CD14-positive monocyte (primary cell): ENCODE measurements around the gene FAM110D. TPM values are rescaled to one million over a fixed set of nuclear protein-coding genes. Genes with fewer than 3 reads are reported as not detected.

ENCODE experiments used
- DNase-seq, 3 donors: peaks; one replicate each; pipeline ENCODE4 v3.0.0-alpha.2; 2011 to 2022
- H2AFZ ChIP-seq: 2 replicates; pipeline ENCODE4 v1.6.0; 2012; ENCODE audit warnings: mild to moderate bottlenecking, low read depth, low read length, inconsistent platforms; ENCODE audit not compliant: insufficient read depth, poor library complexity, severe bottlenecking
- H3K27ac ChIP-seq, 2 donors: 1 replicate in 1 of 2; 2 replicates in 1 of 2; pipeline ENCODE4 v1.5.1; 2012 to 2013; ENCODE audit warnings: low read length in 2 of 2, control low read depth in 1 of 2, inconsistent platforms in 1 of 2, low read depth in 1 of 2, mild to moderate bottlenecking in 1 of 2
- H3K27me3 ChIP-seq, 2 donors: one replicate each; pipeline versions ENCODE4 v1.6.0 to v1.6.1; 2011 to 2013; ENCODE audit warnings: low read length in 2 of 2; ENCODE audit not compliant: control insufficient read depth in 2 of 2, insufficient read depth in 2 of 2
- H3K36me3 ChIP-seq, 2 donors: replicated peaks in 1 of 2; 1 replicate in 1 of 2; 2 replicates in 1 of 2; pipeline versions ENCODE4 v1.5.1 to v1.6.1; 2012 to 2013; ENCODE audit warnings: low read length in 2 of 2, control low read depth in 1 of 2, inconsistent platforms in 1 of 2, mild to moderate bottlenecking in 1 of 2; ENCODE audit not compliant: insufficient read depth in 2 of 2, control insufficient read depth in 1 of 2
- H3K4me1 ChIP-seq, 2 donors: 1 replicate in 1 of 2; 2 replicates in 1 of 2; pipeline versions ENCODE4 v1.5.1 to v1.6.1; 2012 to 2013; ENCODE audit warnings: low read length in 2 of 2, control low read depth in 1 of 2, inconsistent platforms in 1 of 2, mild to moderate bottlenecking in 1 of 2, moderate library complexity in 1 of 2; ENCODE audit not compliant: insufficient read depth in 2 of 2, control insufficient read depth in 1 of 2
- H3K4me2 ChIP-seq: replicated peaks from 2 replicates; pipeline ENCODE3; 2012; ENCODE audit warnings: low read length, moderate library complexity, mild to moderate bottlenecking; ENCODE audit not compliant: poor library complexity, severe bottlenecking; ENCODE audit errors: extremely low read depth
- H3K4me3 ChIP-seq, 3 experiments: fragments of 200-600 bp in 1 of 3; sonication (generic) in 1 of 3; replicated peaks in 1 of 3; 1 replicate in 2 of 3; 2 replicates in 1 of 3; pipeline ENCODE4 v1.5.1; 2011 to 2013; ENCODE audit warnings: low read length in 3 of 3, mild to moderate bottlenecking in 3 of 3, control low read depth in 2 of 3, low read depth in 2 of 3, inconsistent platforms in 1 of 3, moderate library complexity in 1 of 3
- H3K79me2 ChIP-seq: 2 replicates; pipeline ENCODE4 v1.6.0; 2012; ENCODE audit warnings: mild to moderate bottlenecking, control low read depth, inconsistent platforms, low read length, moderate library complexity; ENCODE audit not compliant: insufficient read depth
- H3K9ac ChIP-seq: 2 replicates; pipeline ENCODE4 v1.6.0; 2017; ENCODE audit warnings: low read length, mild to moderate bottlenecking; ENCODE audit not compliant: insufficient read depth, poor library complexity, severe bottlenecking
- H3K9me3 ChIP-seq, 2 donors: replicated peaks in 1 of 2; 1 replicate in 1 of 2; 2 replicates in 1 of 2; pipeline versions ENCODE4 v1.5.1 to v1.6.1; 2012 to 2013; ENCODE audit warnings: low read length in 2 of 2, control low read depth in 1 of 2; ENCODE audit not compliant: control insufficient read depth in 1 of 2, insufficient read depth in 1 of 2
- H4K20me1 ChIP-seq: 2 replicates; pipeline ENCODE4 v1.6.0; 2012; ENCODE audit warnings: mild to moderate bottlenecking, low read length, control low read depth, moderate library complexity; ENCODE audit not compliant: insufficient read depth
- H3K27ac Mint-ChIP-seq, 7 donors: one replicate each; pipeline ENCODE4 v1.8.0; 2020; ENCODE audit warnings: mild to moderate bottlenecking in 7 of 7, mixed read lengths in 7 of 7, moderate library complexity in 6 of 7, inconsistent platforms in 2 of 7
- H3K27me3 Mint-ChIP-seq, 3 donors: one replicate each; pipeline ENCODE4 v1.8.0; 2021 to 2022; ENCODE audit warnings: low read depth in 3 of 3, mild to moderate bottlenecking in 3 of 3, mixed read lengths in 3 of 3, moderate library complexity in 3 of 3, inconsistent platforms in 1 of 3
- H3K36me3 Mint-ChIP-seq, 2 donors: one replicate each; pipeline ENCODE4 v1.8.0; 2020; ENCODE audit warnings: mixed read lengths in 2 of 2, inconsistent platforms in 1 of 2, mild to moderate bottlenecking in 1 of 2
- H3K4me1 Mint-ChIP-seq: one replicate; pipeline ENCODE4 v1.8.0; 2020; ENCODE audit warnings: mild to moderate bottlenecking, mixed read lengths
- H3K4me3 Mint-ChIP-seq, 2 donors: one replicate each; pipeline ENCODE4 v1.8.0; 2020; ENCODE audit warnings: mild to moderate bottlenecking in 2 of 2, mixed read lengths in 2 of 2, moderate library complexity in 1 of 2
- H3K9me3 Mint-ChIP-seq, 7 donors: one replicate each; pipeline ENCODE4 v1.8.0; 2020 to 2022; ENCODE audit warnings: mixed read lengths in 7 of 7, mild to moderate bottlenecking in 6 of 7, moderate library complexity in 6 of 7, inconsistent platforms in 2 of 7
- CTCF ChIP-seq: fragments of 200-600 bp; IDR thresholded peaks from one replicate; pipeline ENCODE4 v1.8.0; 2022; ENCODE audit warnings: antibody characterized with exemption, mild to moderate bottlenecking
- WGBS: methylation state at CpG from one replicate; pipeline ENCODE4 v1.1.5; 2013; ENCODE audit warnings: missing lambda C conversion rate; ENCODE audit not compliant: insufficient coverage; 5-methylcytosine and 5-hydroxymethylcytosine counted together
- intact Hi-C, 2 donors: fragments of 100-400 bp; cut with micrococcal nuclease; formaldehyde crosslinking; loops; one replicate each; pipeline versions ENCODE4 v1.15.0 to v1.15.1; 2023
- polyA plus RNA-seq, 3 donors: library from polyadenylated mRNA; depleted of rRNA in 1 of 3; unstranded in 2 of 3; stranded (reverse) in 1 of 3; fragments of 300-500 nt in 2 of 3; fragments of >200 nt in 1 of 3; fragmentation: Illumina TruSeq in 2 of 3; gene quantifications; 1 replicate in 2 of 3; 2 replicates in 1 of 3; pipeline ENCODE4 v1.2.3, GENCODE V29; 2012 to 2021

FAM110D gene
- polyA plus RNA-seq, 3 donors, result not detected

GRCh38 chr1:26195805-26196204 lies 36.9 kb downstream of the FAM110D start:
- no peaks in the 10 kb centered on the region for H3K4me1 ChIP-seq
- H3K4me2 ChIP-seq, result no peak overlapping the region
- H3K9me3 ChIP-seq, result no peaks in the 10 kb centered on the region
- Mint-ChIP-seq H3K4me3 (no peak overlapping the region), H3K4me1 (no peaks in the 10 kb centered on the region), H3K36me3 (no peaks in the 10 kb centered on the region), H3K27me3 (peaks cover 5 to 10% (median 10%) of the 10 kb centered on the region in 3 donors), H3K9me3 (no peaks in the 10 kb centered on the region), H3K27ac (no peak overlapping the region)
- intact Hi-C loops, result no loop called here
- no peak for TF ChIP-seq CTCF
- WGBS, result no CpG with 5 or more reads among the region's 3 CpGs
- H3K27ac ChIP-seq, result no peak overlapping the region
- H3K27me3 ChIP-seq, result no peaks in the 10 kb centered on the region
- no peaks in the 10 kb centered on the region for H3K79me2 ChIP-seq
- H3K4me3 ChIP-seq, result no peak overlapping the region
- H3K9ac ChIP-seq, result no peak overlapping the region
- no peaks in the 10 kb centered on the region for H4K20me1 ChIP-seq
- H3K36me3 ChIP-seq, result no peaks in the 10 kb centered on the region
- DNase-seq, result no peak
- H2AFZ ChIP-seq, result no peak overlapping the region

DNA sequence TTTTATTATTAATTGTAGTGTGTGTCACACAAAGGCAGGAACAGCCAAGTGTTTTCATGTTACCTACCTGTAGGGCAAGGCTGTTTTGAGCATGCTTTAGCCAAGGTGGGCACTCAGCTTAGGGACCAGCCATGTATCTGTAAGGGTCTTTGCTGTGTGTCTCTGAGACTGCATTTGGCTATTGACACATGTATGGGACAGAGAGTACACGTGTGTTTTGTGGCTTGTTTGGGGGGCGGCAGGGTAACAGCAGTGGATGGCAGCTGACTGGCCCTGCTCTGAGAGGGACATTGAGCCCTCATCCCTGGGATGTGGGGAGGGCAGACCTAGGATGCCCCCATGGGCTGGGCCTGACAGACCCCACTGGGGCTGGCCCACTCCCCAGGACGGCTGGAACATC lies 38.4 kb downstream of the FAM110D start:
- H3K4me3 Mint-ChIP-seq, result no peak overlapping the region
- H3K9ac ChIP-seq, result no peak overlapping the region
- no peak overlapping the region for H3K27ac Mint-ChIP-seq
- H3K27ac ChIP-seq, result no peak overlapping the region
- peaks cover 13% of the 10 kb centered on the region for H3K4me1 Mint-ChIP-seq
- no peak for TF ChIP-seq CTCF
- H3K9me3 Mint-ChIP-seq, result no peaks in the 10 kb centered on the region
- WGBS, result 100% methylated on average over 2 of the region's 3 CpGs
- H3K4me1 ChIP-seq, result no peaks in the 10 kb centered on the region
- no peak overlapping the region for H3K4me2 ChIP-seq
- DNase-seq, result no peak
- no peaks in the 10 kb centered on the region for H3K36me3 ChIP-seq
- H3K79me2 ChIP-seq, result no peaks in the 10 kb centered on the region
- intact Hi-C loops, result no loop called here
- no peaks in the 10 kb centered on the region for H4K20me1 ChIP-seq
- H3K36me3 Mint-ChIP-seq, result no peaks in the 10 kb centered on the region
- peaks cover 6 to 14% (median 12%) of the 10 kb centered on the region in 3 donors for H3K27me3 Mint-ChIP-seq
- no peak overlapping the region for H2AFZ ChIP-seq
- H3K4me3 ChIP-seq, result no peak overlapping the region
- H3K9me3 ChIP-seq, result no peaks in the 10 kb centered on the region
- H3K27me3 ChIP-seq, result no peaks in the 10 kb centered on the region
